Lower lobe of right lung (tissue), 2 donors: ENCODE measurements around the gene PFN4. TPM values are rescaled to one million over a fixed set of nuclear protein-coding genes. Genes with fewer than 3 reads are reported as not detected.

Experiments used
- ATAC-seq, 2 donors: fragments of 200-7000 bp; cut with Tn5 transposase; one replicate each; pipeline ENCODE4 v1.9.1; 2020 to 2022; ENCODE audit warnings: mild to moderate bottlenecking in 2 of 2, moderate library complexity in 2 of 2
- DNase-seq: peaks from one replicate; pipeline ENCODE4 v3.0.0-alpha.2; 2020
- H3K27ac ChIP-seq: fragments of 200-600 bp; one replicate; pipeline ENCODE4 v1.8.0; 2022
- H3K27me3 ChIP-seq: fragments of 200-600 bp; one replicate; pipeline ENCODE4 v1.8.0; 2022; ENCODE audit warnings: low read depth
- H3K36me3 ChIP-seq: fragments of 200-600 bp; one replicate; pipeline ENCODE4 v1.8.0; 2022; ENCODE audit warnings: mild to moderate bottlenecking
- H3K4me1 ChIP-seq: fragments of 200-600 bp; one replicate; pipeline ENCODE4 v1.8.0; 2022
- H3K4me3 ChIP-seq: fragments of 200-600 bp; one replicate; pipeline ENCODE4 v1.8.0; 2022; ENCODE audit warnings: mild to moderate bottlenecking
- H3K9me3 ChIP-seq: fragments of 200-600 bp; one replicate; pipeline ENCODE4 v1.8.0; 2022
- intact Hi-C: fragments of 100-400 bp; cut with DNase I; formaldehyde crosslinking; loops from one replicate; pipeline ENCODE4 v1.11.0; 2022
- long read RNA-seq: library from polyadenylated mRNA; unstranded; transcript quantifications from one replicate; pipeline ENCODE4 v2.0.0, GENCODE V29; 2021
- total RNA-seq: library from RNA; stranded (reverse); fragmentation: NEBNext Ultra II Directional; extraction: Animal tissue kit (Norgen Biotek cat#: 25700); gene quantifications from one replicate; pipeline ENCODE4 v1.2.1, GENCODE V29; 2021
- TF ChIP-seq, protein P1 (sequence below): fragments of 200-600 bp; IDR thresholded peaks from one replicate; pipeline ENCODE4 v1.8.0; 2022; ENCODE audit warnings: antibody characterized with exemption, mild to moderate bottlenecking
- donor health status: DM: no; HTN: yes; CAD: no; lungs with severe emphysema.

The PFN4 gene, protein sequence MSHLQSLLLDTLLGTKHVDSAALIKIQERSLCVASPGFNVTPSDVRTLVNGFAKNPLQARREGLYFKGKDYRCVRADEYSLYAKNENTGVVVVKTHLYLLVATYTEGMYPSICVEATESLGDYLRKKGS
- total RNA-seq: 1.7 TPM
- long read RNA-seq, partial matches to known transcripts: 1 of 5 reads
- long read RNA-seq, other reads (novel, unspliced or antisense): 4 of 5 reads

DNA sequence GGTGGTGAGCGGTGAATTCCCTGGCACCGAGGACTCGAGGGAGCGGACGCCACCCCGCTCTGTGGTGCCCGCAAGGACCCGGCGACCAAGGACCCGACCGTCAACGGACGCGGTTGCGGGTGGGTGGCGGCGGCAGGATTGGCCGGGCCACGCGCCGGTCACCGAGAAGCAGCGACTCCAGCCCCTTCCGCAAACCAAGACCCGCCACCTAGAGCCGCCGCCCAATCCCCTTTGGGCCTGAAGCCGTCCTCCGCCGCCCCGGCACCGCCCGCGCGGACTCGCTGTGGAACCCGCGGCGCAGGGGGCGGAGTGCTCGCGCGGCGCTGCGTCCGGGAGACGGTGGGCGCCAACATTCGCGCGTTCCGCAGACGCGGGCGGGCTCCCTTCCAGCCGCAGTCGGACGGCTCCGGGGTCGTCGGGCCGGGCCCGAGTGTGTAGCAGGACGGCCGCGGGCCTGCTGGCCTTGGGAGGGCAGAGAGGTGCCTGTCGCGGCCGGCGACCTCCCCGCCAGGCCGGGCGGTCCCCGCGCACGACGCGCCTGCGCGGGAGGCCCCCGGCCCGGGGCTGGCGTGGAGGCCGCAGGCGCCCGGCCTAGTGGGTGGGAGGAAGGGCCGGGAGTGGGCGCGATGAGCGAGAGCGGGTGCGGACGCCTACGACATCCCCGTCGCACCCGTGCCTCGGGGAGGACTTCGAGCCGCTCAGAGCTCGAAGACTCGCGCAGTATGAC is at the start of gene PFN4, which contains the start of gene FAM228B:
TSS of gene PFN4 (minus strand) at position 140 of the 727 bp plus-strand sequence. CDS start 799 bp downstream, outside the sequence.
TSS of gene FAM228B (plus strand) at position 275 of the 727 bp plus-strand sequence. CDS start 893 bp downstream, outside the sequence.
- Histone ChIP-seq H3K27me3 (no peaks in the 10 kb centered on the region), H3K9me3 (no peaks in the 10 kb centered on the region), H3K27ac (peak within 1 kb of the TSS; percentile 92), H3K4me3 (peak within 1 kb of the TSS; percentile 70), H3K36me3 (no peaks in the 10 kb centered on the region), H3K4me1 (peaks cover 16% of the 10 kb centered on the region)
- intact Hi-C loops: no loop called here
- DNase-seq (peak; percentile 93), ATAC-seq (peak; percentile 98 to 99)
- TF ChIP-seq, protein P1, sequence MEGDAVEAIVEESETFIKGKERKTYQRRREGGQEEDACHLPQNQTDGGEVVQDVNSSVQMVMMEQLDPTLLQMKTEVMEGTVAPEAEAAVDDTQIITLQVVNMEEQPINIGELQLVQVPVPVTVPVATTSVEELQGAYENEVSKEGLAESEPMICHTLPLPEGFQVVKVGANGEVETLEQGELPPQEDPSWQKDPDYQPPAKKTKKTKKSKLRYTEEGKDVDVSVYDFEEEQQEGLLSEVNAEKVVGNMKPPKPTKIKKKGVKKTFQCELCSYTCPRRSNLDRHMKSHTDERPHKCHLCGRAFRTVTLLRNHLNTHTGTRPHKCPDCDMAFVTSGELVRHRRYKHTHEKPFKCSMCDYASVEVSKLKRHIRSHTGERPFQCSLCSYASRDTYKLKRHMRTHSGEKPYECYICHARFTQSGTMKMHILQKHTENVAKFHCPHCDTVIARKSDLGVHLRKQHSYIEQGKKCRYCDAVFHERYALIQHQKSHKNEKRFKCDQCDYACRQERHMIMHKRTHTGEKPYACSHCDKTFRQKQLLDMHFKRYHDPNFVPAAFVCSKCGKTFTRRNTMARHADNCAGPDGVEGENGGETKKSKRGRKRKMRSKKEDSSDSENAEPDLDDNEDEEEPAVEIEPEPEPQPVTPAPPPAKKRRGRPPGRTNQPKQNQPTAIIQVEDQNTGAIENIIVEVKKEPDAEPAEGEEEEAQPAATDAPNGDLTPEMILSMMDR: no peak

DNA sequence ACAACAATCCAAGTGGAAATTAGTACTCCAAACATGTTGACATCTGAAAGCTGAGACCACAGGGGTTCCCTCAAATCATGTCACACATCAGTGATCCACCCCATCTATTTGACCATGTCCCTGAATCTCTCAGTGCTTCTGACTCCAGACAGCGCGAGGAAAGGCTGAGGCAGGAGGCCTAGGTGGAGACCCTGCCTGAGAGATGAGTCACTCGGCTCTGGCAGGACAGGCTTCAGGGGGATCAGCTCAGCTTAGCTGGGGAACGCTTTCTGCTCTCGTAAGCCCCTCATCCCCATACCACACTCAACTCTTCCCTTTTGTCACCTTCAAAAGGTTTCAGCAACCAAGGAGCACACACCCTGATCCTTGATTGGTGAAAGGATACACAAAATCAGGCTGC is 45.9 kb upstream of the PFN4 start:
- Histone ChIP-seq H3K9me3 (no peaks in the 10 kb centered on the region), H3K27me3 (no peaks in the 10 kb centered on the region), H3K36me3 (no peaks in the 10 kb centered on the region), H3K4me3 (no peak overlapping the region), H3K4me1 (no peaks in the 10 kb centered on the region), H3K27ac (no peak overlapping the region)
- no peak for DNase-seq
- intact Hi-C loops: no loop called here
- TF ChIP-seq, protein P1: no peak
- no peak for ATAC-seq

DNA sequence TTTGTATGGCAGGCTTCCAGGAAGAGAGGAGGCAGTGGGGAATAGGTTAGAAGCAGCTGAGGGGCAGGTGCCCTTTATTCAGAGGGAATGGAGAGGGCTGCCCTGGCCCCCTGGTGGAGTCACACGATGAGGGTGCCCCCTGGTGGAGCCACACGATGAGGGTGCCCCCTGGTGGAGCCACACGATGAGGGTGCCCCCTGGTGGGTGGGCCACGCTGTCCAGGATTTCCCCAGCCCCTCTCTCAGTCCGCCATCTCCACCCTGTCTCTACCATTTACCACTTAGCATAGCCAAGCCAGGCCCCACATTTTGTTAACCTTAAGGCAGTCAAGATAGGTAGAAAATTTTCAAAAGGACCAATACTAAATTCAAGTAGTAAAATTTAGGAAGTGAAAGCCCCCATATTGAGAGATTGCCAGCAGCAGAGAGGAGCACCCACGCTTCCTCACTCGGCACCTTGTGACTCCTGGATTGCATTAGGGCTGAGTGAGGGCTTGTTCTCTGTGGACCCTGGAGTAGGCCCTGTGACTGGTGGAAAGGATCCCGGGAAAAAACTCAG is 41.4 kb upstream of the PFN4 start:
- TF ChIP-seq, protein P1: peak; percentile 60
- Histone ChIP-seq H3K4me3 (no peak overlapping the region), H3K27ac (no peak overlapping the region), H3K4me1 (no peaks in the 10 kb centered on the region), H3K36me3 (peaks cover under 1% of the 10 kb centered on the region), H3K9me3 (no peaks in the 10 kb centered on the region), H3K27me3 (no peaks in the 10 kb centered on the region)
- peak; percentile 70 to 77 for ATAC-seq
- peak; percentile 59 for DNase-seq
- intact Hi-C loops: no loop called here

DNA sequence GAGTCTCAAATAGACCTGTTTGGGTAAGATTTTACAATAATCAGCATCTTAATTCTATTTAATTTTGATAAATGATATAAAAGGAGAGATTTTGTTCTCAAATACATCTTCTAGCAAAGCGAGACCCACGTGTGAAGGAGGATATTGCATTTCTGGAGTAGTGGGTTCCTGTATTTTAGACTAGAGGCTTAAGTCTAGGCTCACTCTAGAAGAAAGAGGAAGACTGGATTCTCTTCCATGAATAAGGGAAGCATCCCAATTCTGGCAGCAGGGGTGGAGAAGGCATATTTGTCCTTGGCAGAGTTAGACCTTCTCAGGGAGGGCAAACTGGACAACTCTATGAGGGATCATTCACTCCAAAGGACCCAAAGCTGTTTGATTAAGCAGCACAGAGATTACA is 40.5 kb upstream of the PFN4 start:
- TF ChIP-seq, protein P1: no peak
- no peak for ATAC-seq
- H3K27me3 ChIP-seq: no peaks in the 10 kb centered on the region
- no peak for DNase-seq
- H3K4me1 ChIP-seq: no peaks in the 10 kb centered on the region
- H3K27ac ChIP-seq: no peak overlapping the region
- H3K4me3 ChIP-seq: no peak overlapping the region
- H3K9me3 ChIP-seq: no peaks in the 10 kb centered on the region
- intact Hi-C loops: no loop called here
- peaks cover 7% of the 10 kb centered on the region for H3K36me3 ChIP-seq

DNA sequence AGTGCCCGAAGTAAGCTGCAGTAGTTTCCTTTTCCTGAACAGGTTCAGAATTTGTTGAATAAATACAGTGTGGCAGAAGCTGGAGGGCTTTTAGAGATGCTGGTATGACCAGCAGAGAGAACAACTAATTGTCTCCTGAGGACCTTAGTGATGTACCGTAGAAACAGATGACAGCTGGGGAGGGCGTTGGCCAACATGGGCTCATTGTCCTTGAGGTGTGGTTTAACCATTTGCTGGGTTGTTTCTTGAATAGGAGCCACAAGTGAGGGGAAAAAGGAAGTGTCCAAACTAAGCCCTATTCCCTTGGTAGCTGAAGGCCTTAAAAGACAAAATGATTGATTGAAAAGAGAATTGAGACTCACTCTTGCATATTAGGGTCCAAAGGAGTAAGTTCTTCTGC is 40.1 kb upstream of the PFN4 start:
- H3K36me3 ChIP-seq: peaks cover 7% of the 10 kb centered on the region
- TF ChIP-seq, protein P1: no peak
- no peak overlapping the region for H3K4me3 ChIP-seq
- no peaks in the 10 kb centered on the region for H3K27me3 ChIP-seq
- H3K9me3 ChIP-seq: no peaks in the 10 kb centered on the region
- no peak for ATAC-seq
- no peaks in the 10 kb centered on the region for H3K4me1 ChIP-seq
- no peak overlapping the region for H3K27ac ChIP-seq
- intact Hi-C loops: no loop called here
- DNase-seq: no peak
